H1 (cell line): Measurements from ENCODE around the gene SLC1A2. TPM values are rescaled to one million over a fixed set of nuclear protein-coding genes. Genes with fewer than 3 reads are reported as not detected.

Experiments used
- CTCF ChIA-PET: fragments of 300-600 bp; sonication (Branson Sonifier 250); formaldehyde crosslinking; loops from one replicate; lab custom pipeline; 2021; ENCODE audit not compliant: partially characterized antibody; lab: Charles Lee
- POLR2A ChIA-PET: fragments of 300-600 bp; sonication (Branson Sonifier 250); formaldehyde crosslinking; loops from one replicate; lab custom pipeline; 2021; ENCODE audit warnings: inconsistent platforms; ENCODE audit not compliant: partially characterized antibody; lab: Charles Lee
- DNase-seq, 2 experiments: peaks; one replicate each; pipeline versions ENCODE4 v3.0.0 to v3.0.0-alpha.2; 2010 to 2022; ENCODE audit warnings: low spot score in 2 of 2, low read depth in 1 of 2, mixed read lengths in 1 of 2
- FAIRE-seq: peaks from 2 replicates; lab custom pipeline; 2011; peaks lifted over from hg19 to GRCh38; lab: Jason Lieb, UNC
- H2AFZ ChIP-seq: 2 replicates; pipeline ENCODE4 v1.8.1; 2012; ENCODE audit warnings: low read length, inconsistent platforms
- H2AK5ac ChIP-seq: 2 replicates; pipeline ENCODE4 v1.6.1; 2013; ENCODE audit warnings: low read depth, low read length
- H2BK120ac ChIP-seq: replicated peaks from 2 replicates; pipeline ENCODE3; 2013; ENCODE audit warnings: low read depth, low read length, inconsistent platforms
- H2BK12ac ChIP-seq: 2 replicates; pipeline ENCODE4 v1.6.1; 2013; ENCODE audit warnings: low read depth, low read length
- H2BK15ac ChIP-seq: 2 replicates; pipeline ENCODE4 v1.6.1; 2013; ENCODE audit warnings: low read length
- H2BK20ac ChIP-seq: 2 replicates; pipeline ENCODE4 v1.6.1; 2013; ENCODE audit warnings: low read length
- H2BK5ac ChIP-seq: 2 replicates; pipeline ENCODE4 v1.6.1; 2013; ENCODE audit warnings: low read depth, low read length
- H3K14ac ChIP-seq: 2 replicates; pipeline ENCODE4 v1.6.1; 2013; ENCODE audit warnings: inconsistent platforms; ENCODE audit not compliant: insufficient read length
- H3K18ac ChIP-seq: 2 replicates; pipeline ENCODE4 v1.6.1; 2013; ENCODE audit warnings: low read length; ENCODE audit errors: extremely low read depth
- H3K23ac ChIP-seq: 2 replicates; pipeline ENCODE4 v1.6.1; 2013; ENCODE audit warnings: inconsistent platforms; ENCODE audit not compliant: insufficient read length
- H3K23me2 ChIP-seq: 2 replicates; pipeline ENCODE4 v1.6.1; 2013; ENCODE audit warnings: low read depth, low read length
- H3K27ac ChIP-seq: 2 replicates; pipeline ENCODE4 v1.6.1; 2011; ENCODE audit warnings: low read depth, low read length, inconsistent platforms
- H3K27me3 ChIP-seq, 4 experiments: replicated peaks in 1 of 4; 1 replicate in 1 of 4; 2 replicates in 3 of 4; pipeline versions ENCODE4 v1.6.1 to v1.8.1; 2011 to 2013; ENCODE audit warnings: low read length in 3 of 4, mild to moderate bottlenecking in 3 of 4, inconsistent platforms in 2 of 4, mixed read lengths in 2 of 4, moderate library complexity in 1 of 4; ENCODE audit not compliant: control insufficient read depth in 3 of 4, insufficient read depth in 3 of 4; ENCODE audit errors: extremely low read depth in 1 of 4
- H3K36me3 ChIP-seq, 4 experiments: 2 replicates each; pipeline versions ENCODE4 v1.6.1 to v1.8.1; 2011 to 2013; ENCODE audit warnings: mild to moderate bottlenecking in 4 of 4, low read length in 3 of 4, moderate library complexity in 2 of 4, control low read depth in 1 of 4, inconsistent platforms in 1 of 4; ENCODE audit not compliant: insufficient read depth in 4 of 4, control insufficient read depth in 2 of 4
- H3K4ac ChIP-seq: replicated peaks from 2 replicates; pipeline ENCODE3; 2013; ENCODE audit warnings: low read length, low read depth, mixed read lengths, inconsistent platforms; ENCODE audit not compliant: insufficient read length
- H3K4me1 ChIP-seq, 4 experiments: replicated peaks in 1 of 4; 1 replicate in 1 of 4; 2 replicates in 3 of 4; pipeline versions ENCODE4 v1.6.1 to v1.8.1; 2011 to 2013; ENCODE audit warnings: low read length in 3 of 4, inconsistent platforms in 2 of 4, mixed read lengths in 1 of 4; ENCODE audit not compliant: insufficient read depth in 4 of 4, control insufficient read depth in 3 of 4
- H3K4me2 ChIP-seq, 2 experiments: 2 replicates each; pipeline versions ENCODE4 v1.6.1 to v1.8.1; 2011 to 2013; ENCODE audit warnings: low read depth in 2 of 2, low read length in 2 of 2, control low read depth in 1 of 2, inconsistent platforms in 1 of 2, mild to moderate bottlenecking in 1 of 2; ENCODE audit not compliant: insufficient read depth in 1 of 2
- H3K4me3 ChIP-seq, 4 experiments: fragments of 200-600, 300-600 bp in 1 of 4; sonication (generic), shearing (Covaris generic), sonication (Bioruptor Twin) in 1 of 4; 2 replicates each; pipeline versions ENCODE4 v1.5.1 to v1.8.1; 2011 to 2016; ENCODE audit warnings: low read length in 4 of 4, low read depth in 3 of 4, control low read depth in 2 of 4, inconsistent platforms in 2 of 4, mild to moderate bottlenecking in 2 of 4, mixed read lengths in 1 of 4, moderate library complexity in 1 of 4; ENCODE audit not compliant: insufficient read depth in 2 of 4; ENCODE audit errors: extremely low read depth in 1 of 4
- H3K56ac ChIP-seq: replicated peaks from 2 replicates; pipeline ENCODE3; 2013; ENCODE audit warnings: low read depth, mild to moderate bottlenecking, mixed read lengths, low read length, inconsistent platforms; ENCODE audit not compliant: insufficient read length
- H3K79me1 ChIP-seq: 2 replicates; pipeline ENCODE4 v1.6.1; 2013; ENCODE audit warnings: low read depth, low read length, control low read depth
- H3K79me2 ChIP-seq, 2 experiments: 2 replicates each; pipeline versions ENCODE4 v1.6.1 to v1.8.1; 2012 to 2013; ENCODE audit warnings: low read length in 2 of 2, mild to moderate bottlenecking in 2 of 2, inconsistent platforms in 1 of 2; ENCODE audit not compliant: insufficient read depth in 2 of 2, control insufficient read depth in 1 of 2
- H3K9ac ChIP-seq, 4 experiments: replicated peaks in 1 of 4; 1 replicate in 1 of 4; 2 replicates in 3 of 4; pipeline versions ENCODE4 v1.6.1 to v1.8.1; 2011 to 2013; ENCODE audit warnings: low read depth in 3 of 4, low read length in 3 of 4, control low read depth in 2 of 4, mild to moderate bottlenecking in 2 of 4, moderate library complexity in 2 of 4, inconsistent platforms in 1 of 4; ENCODE audit errors: extremely low read depth in 1 of 4
- H3K9me3 ChIP-seq, 2 experiments: 2 replicates each; pipeline versions ENCODE4 v1.6.1 to v1.8.1; 2012 to 2013; ENCODE audit warnings: mild to moderate bottlenecking in 2 of 2, moderate library complexity in 2 of 2, control low read depth in 1 of 2, inconsistent platforms in 1 of 2, low read depth in 1 of 2, low read length in 1 of 2, mixed read lengths in 1 of 2; ENCODE audit not compliant: insufficient read depth in 2 of 2
- H4K20me1 ChIP-seq, 2 experiments: replicated peaks in 1 of 2; 2 replicates each; pipeline versions ENCODE3 to v1.8.1; 2011 to 2013; ENCODE audit warnings: inconsistent platforms in 2 of 2, low read length in 2 of 2, mild to moderate bottlenecking in 1 of 2; ENCODE audit not compliant: insufficient read depth in 2 of 2, control insufficient read depth in 1 of 2
- H4K5ac ChIP-seq: 2 replicates; pipeline ENCODE4 v1.6.1; 2013; ENCODE audit warnings: low read length, low read depth, mixed read lengths, inconsistent platforms; ENCODE audit not compliant: insufficient read length
- H4K8ac ChIP-seq: 2 replicates; pipeline ENCODE4 v1.8.0; 2013; ENCODE audit warnings: mild to moderate bottlenecking, moderate library complexity, low read length, inconsistent platforms; ENCODE audit not compliant: insufficient read depth; ENCODE audit errors: extremely low read depth
- H4K91ac ChIP-seq: replicated peaks from 2 replicates; pipeline ENCODE3; 2013; ENCODE audit warnings: low read length, mixed read lengths, inconsistent platforms; ENCODE audit not compliant: insufficient read length
- BRCA1 ChIP-seq: IDR thresholded peaks from 2 replicates; pipeline ENCODE4 v1.6.1; 2012; ENCODE audit warnings: low read depth, low read length, improper control_type of control experiment
- CTBP2 ChIP-seq: IDR thresholded peaks from 2 replicates; pipeline ENCODE4 v1.7.0; 2011; ENCODE audit warnings: borderline replicate concordance, mild to moderate bottlenecking, moderate library complexity, mixed read lengths, low read length; ENCODE audit not compliant: insufficient read depth, insufficient read length
- EZH2 ChIP-seq: fragments of 200-600 bp; sonication (generic); IDR thresholded peaks from 2 replicates; pipeline ENCODE4 v1.7.1; 2012; ENCODE audit warnings: low read depth, mild to moderate bottlenecking, moderate library complexity, low read length, inconsistent platforms; ENCODE audit not compliant: severe bottlenecking
- HDAC6 ChIP-seq: IDR thresholded peaks from one replicate; pipeline ENCODE4 v1.7.1; 2012; ENCODE audit warnings: low read depth, mild to moderate bottlenecking, inconsistent platforms, low read length, moderate library complexity
- KDM1A ChIP-seq: fragments of 200-600, 300-600 bp; sonication (generic); IDR thresholded peaks from 2 replicates; pipeline ENCODE4 v1.7.1; 2016; ENCODE audit warnings: mild to moderate bottlenecking, low read length, borderline replicate concordance
- NANOG ChIP-seq: IDR thresholded peaks from 2 replicates; pipeline ENCODE4 v1.6.1; 2011; ENCODE audit warnings: low read length, low read depth, mild to moderate bottlenecking, inconsistent platforms; ENCODE audit not compliant: insufficient read depth, poor library complexity, severe bottlenecking
- RAD21 ChIP-seq, 2 experiments: IDR thresholded peaks in 1 of 2; conservative IDR thresholded peaks in 1 of 2; 2 replicates each; pipeline ENCODE4 v1.6.1; 2011; ENCODE audit warnings: low read depth in 2 of 2, low read length in 2 of 2, improper control_type of control experiment in 1 of 2, inconsistent platforms in 1 of 2, mild to moderate bottlenecking in 1 of 2, moderate library complexity in 1 of 2
- RXRA ChIP-seq: IDR thresholded peaks from 2 replicates; pipeline ENCODE4 v1.6.1; 2011; ENCODE audit warnings: low read depth, mild to moderate bottlenecking, low read length, moderate library complexity; ENCODE audit not compliant: insufficient read depth
- SIRT6 ChIP-seq: IDR thresholded peaks from one replicate; pipeline ENCODE4 v1.7.1; 2012; ENCODE audit warnings: low read length, inconsistent platforms
- WGBS, 2 experiments: shearing (Covaris generic) in 1 of 2; methylation state at CpG; one replicate each; pipeline versions ENCODE4 v1.1.6 to v1.1.7; 2013 to 2015; ENCODE audit warnings: low lambda C conversion rate in 2 of 2, mixed read lengths in 2 of 2, inconsistent platforms in 1 of 2, low coverage in 1 of 2, missing lambda C conversion rate in 1 of 2; ENCODE audit not compliant: insufficient replicate concordance in 2 of 2, insufficient coverage in 1 of 2, insufficient read length in 1 of 2; ENCODE audit errors: extremely low coverage in 1 of 2, missing lambda C conversion rate in 1 of 2; 5-methylcytosine and 5-hydroxymethylcytosine counted together
- polyA plus RNA-seq, 7 experiments: library from polyadenylated mRNA; depleted of rRNA in 3 of 7; stranded (reverse) in 5 of 7; unstranded in 2 of 7; fragments of >200 nt in 5 of 7; fragments of 200-250 nt in 2 of 7; gene quantifications; 1 replicate in 5 of 7; 2 replicates in 1 of 7; 4 replicates in 1 of 7; pipeline versions ENCODE4 v1.2.1 to v1.2.3, GENCODE V29; 2011 to 2013; ENCODE audit warnings: missing spikeins in 2 of 7, mixed read lengths in 2 of 7
- total RNA-seq: library from RNA; stranded (reverse); fragmentation: NEBNext Ultra II Directional; extraction: Animal tissue kit (Norgen Biotek cat#: 25700); gene quantifications from 2 replicates; pipeline ENCODE4 v1.2.1, GENCODE V29; 2021
- TF ChIP-seq, protein P1 (sequence below): IDR thresholded peaks from 2 replicates; pipeline ENCODE4 v1.6.1; 2012; ENCODE audit warnings: inconsistent platforms

Gene SLC1A2
- total and polyA plus RNA-seq, 2 of the 8 experiments (the other 6 are each of a cell fraction or from before 2014, with no cell fraction given), result 0.57 to 1.2 TPM

GRCh38 chr11:35302398-35302797 is 117.0 kb downstream of the SLC1A2 start:
- no peak overlapping the region for H2BK12ac ChIP-seq
- ChIA-PET POLR2A (no interaction called here), CTCF (interaction anchor here (0.5 to 0.6 kb wide), 2 partner anchors 303 to 1602 kb away, joined by 3 to 4 read pairs; no protein-coding TSS in a partner anchor)
- H3K56ac ChIP-seq, result no peak overlapping the region
- no peak overlapping the region for H4K8ac ChIP-seq
- H2AFZ ChIP-seq, result no peak overlapping the region
- H3K79me2 ChIP-seq, result no peaks in the 10 kb centered on the region
- H2BK5ac ChIP-seq, result no peak overlapping the region
- TF ChIP-seq KDM1A, result no peak
- no peak for TF ChIP-seq CTBP2
- TF ChIP-seq NANOG, result no peak
- TF ChIP-seq, protein P1, sequence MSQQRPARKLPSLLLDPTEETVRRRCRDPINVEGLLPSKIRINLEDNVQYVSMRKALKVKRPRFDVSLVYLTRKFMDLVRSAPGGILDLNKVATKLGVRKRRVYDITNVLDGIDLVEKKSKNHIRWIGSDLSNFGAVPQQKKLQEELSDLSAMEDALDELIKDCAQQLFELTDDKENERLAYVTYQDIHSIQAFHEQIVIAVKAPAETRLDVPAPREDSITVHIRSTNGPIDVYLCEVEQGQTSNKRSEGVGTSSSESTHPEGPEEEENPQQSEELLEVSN, result no peak
- no peak for TF ChIP-seq RXRA
- TF ChIP-seq EZH2, result no peak
- TF ChIP-seq SIRT6, result no peak
- TF ChIP-seq HDAC6, result no peak
- no peak for TF ChIP-seq RAD21 (IDR thresholded peaks at IDR 0.05 in 1 of 2, conservative IDR thresholded peaks at IDR 0.05 in 1 of 2; ENCODE audit: low read depth in 2 of 2, low read length in 2 of 2)
- no peak for TF ChIP-seq BRCA1
- no peak overlapping the region for H4K5ac ChIP-seq
- no peak overlapping the region for H3K14ac ChIP-seq
- no peak overlapping the region for H2BK15ac ChIP-seq
- no peak overlapping the region for H2BK120ac ChIP-seq
- H3K4me1 ChIP-seq, result peaks cover 0 to 2% (median 0%) of the 10 kb centered on the region in 4 experiments; a peak in 1 of 7 replicates
- no peak overlapping the region for H2BK20ac ChIP-seq
- H3K23ac ChIP-seq, result no peak overlapping the region
- H4K20me1 ChIP-seq, result no peaks in the 10 kb centered on the region
- WGBS, 2 experiments, result 90% methylated on average over 4 of the region's 4 CpGs; no CpG with 5 or more reads in 1 of the 2 experiments
- H3K27ac ChIP-seq, result no peak overlapping the region
- H3K4me2 ChIP-seq, result no peak overlapping the region
- no peaks in the 10 kb centered on the region for H3K79me1 ChIP-seq
- DNase-seq, result no peak
- H3K4ac ChIP-seq, result no peak overlapping the region
- H2AK5ac ChIP-seq, result no peak overlapping the region
- no peak overlapping the region for H3K18ac ChIP-seq
- no peak overlapping the region for H3K9ac ChIP-seq
- H4K91ac ChIP-seq, result no peak overlapping the region
- H3K27me3 ChIP-seq, result no peaks in the 10 kb centered on the region
- FAIRE-seq, result no peak
- H3K4me3 ChIP-seq, result no peak overlapping the region
- H3K9me3 ChIP-seq, result no peaks in the 10 kb centered on the region
- H3K23me2 ChIP-seq, result no peaks in the 10 kb centered on the region
- no peaks in the 10 kb centered on the region for H3K36me3 ChIP-seq
